ENCODE results near the gene ABCA1.

Gene ABCA1

DNA sequence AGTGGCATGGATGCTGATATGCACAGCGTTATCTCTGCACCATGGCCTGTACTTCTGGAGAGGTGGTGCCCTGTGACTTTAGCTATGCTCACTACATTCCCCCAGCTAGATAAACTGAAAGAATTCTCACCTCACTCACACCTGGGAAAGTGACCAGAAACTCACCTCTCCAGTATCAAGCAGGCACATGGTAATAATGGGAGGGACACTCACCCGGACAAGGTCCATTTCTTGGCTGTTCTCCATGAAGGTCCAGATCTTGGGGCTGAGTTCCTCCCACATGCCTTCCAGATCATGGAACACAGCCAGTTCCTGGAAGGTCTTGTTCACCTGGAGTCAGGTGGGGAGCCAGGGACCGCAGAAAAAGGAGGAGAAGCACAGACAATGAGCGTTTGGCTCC, 91.2 kb downstream of the ABCA1 start:
- no peak for DNase-seq

DNA sequence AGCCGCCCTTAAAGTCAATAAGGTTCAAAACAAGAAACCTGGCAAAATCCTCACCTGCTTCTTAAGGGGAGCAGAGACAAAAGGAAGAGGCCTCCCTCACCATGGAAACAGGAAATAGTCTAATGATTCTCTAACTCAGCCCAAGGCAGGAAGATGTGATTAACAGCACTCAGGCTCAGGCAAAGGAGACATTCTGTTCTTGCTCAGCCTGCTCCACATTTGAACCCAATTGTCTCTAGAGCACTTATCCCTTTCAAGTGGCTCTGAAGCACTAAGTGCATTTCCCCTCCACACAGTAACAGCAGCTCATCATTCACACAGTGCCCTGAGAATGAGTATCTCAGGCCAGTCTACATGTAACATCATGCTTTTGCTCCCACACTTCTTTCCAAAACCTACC, 91.7 kb downstream of the ABCA1 start:
- DNase-seq = no peak

GRCh38 chr9:104835161-104835560, 92.8 kb downstream of the ABCA1 start:
- no peak for DNase-seq

GRCh38 chr9:104833696-104834095, 94.3 kb downstream of the ABCA1 start:
- no peak for DNase-seq

DNA sequence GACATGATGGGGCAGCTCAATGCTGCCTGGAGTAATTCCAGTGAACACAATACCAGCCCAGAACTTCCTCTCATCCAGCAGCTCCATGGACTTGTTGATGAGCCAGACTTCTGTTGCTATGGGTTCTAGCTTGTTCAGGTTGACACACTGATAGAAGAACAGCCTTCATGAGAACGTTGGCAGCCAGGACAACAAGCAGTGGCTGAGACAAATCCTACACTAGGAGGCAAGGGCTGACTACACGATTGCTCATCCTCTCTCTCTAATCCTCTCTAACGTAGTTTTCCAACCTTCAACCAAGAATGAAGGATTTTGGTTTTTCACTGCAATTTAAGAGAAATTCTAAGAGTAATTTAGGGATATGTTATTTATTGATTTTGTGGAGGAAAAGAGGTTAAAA, 96.3 kb downstream of the ABCA1 start:
- no peak for DNase-seq

DNA sequence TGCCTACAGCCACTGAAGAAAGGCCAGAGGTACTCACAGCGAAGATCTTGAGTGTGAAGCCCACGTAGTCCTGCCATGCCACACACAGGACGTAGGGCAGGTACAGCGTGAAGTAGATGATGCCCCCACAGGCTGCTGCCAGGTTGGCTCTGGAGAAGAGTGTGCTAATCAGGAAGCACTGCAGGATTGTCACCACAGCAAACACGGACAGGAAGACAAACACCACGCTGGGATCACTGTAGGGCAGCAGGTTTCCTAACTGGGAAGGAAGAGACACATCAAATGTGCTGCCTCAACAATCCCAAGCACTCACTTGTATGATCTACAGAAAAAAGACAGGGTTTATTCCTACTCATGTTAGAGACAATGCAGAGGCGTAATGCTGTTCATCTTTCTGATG, 101.0 kb downstream of the ABCA1 start:
- no peak for DNase-seq

DNA sequence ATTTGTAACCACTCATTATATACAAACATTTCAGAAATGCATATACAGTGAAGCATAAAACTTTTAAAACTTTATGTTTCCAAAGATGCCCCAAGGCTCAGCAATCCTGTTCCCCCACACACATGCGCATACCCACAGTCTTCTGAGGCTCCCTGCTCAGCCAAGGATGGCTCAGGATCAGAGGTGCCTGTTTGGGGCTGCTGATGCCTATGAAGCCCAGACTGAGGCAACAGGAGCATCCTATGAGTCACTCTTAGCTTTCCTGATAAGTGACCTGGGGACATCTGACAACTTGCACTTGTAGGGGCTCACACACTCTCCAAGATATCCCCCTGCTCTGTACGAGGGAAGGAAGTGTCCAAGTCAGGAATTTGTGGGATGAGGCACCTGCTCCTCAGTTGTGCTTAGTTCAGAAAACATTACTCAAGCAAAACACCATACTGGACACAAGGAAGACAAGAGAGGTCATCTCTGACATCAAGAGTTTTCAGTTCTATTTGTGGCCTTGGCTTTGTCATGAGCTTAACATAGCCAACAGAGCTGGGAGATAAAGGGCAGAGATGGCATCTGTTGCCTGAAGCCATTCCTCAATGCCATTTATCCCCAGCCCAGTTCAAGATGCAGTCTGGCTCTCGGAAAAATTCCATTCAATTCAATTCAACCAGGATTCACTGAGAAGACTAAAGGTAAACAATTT, 101.7 kb downstream of the ABCA1 start:
- no peak for DNase-seq

GRCh38 chr9:104820336-104820735, 107.6 kb downstream of the ABCA1 start:
- no peak for DNase-seq

DNA sequence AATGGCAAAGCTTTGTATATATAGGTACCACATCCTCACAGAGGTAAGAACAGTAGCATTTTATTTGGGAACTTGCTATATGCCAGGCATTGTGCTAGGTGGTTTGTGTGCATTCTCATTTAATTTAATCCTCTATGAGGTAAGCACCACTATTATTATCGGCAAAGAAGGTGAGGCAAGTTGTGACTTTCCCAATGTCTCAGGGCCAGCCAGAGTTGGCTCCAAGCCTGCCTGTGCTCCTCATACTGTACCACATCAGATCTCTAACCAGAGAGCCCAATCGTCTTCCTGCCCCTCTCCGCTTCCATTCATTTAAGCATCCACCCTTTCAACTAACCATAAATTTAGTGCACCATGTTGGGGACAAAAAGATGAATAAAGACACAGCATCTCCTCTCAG, 108.9 kb downstream of the ABCA1 start:
- no peak for DNase-seq

- DNase-seq = no peak
Measured at GRCh38 chr9:104817437-104817836, 110.5 kb downstream of the ABCA1 start.

GRCh38 chr9:104815851-104816565, 111.9 kb downstream of the ABCA1 start:
- no peak for DNase-seq

GRCh38 chr9:104810421-104811339, 117.3 kb downstream of the ABCA1 start:
- no peak for DNase-seq

GRCh38 chr9:104808035-104808614, 119.8 kb downstream of the ABCA1 start:
- DNase-seq = no peak

GRCh38 chr9:104805441-104805840, 122.5 kb downstream of the ABCA1 start:
- DNase-seq = no peak

DNA sequence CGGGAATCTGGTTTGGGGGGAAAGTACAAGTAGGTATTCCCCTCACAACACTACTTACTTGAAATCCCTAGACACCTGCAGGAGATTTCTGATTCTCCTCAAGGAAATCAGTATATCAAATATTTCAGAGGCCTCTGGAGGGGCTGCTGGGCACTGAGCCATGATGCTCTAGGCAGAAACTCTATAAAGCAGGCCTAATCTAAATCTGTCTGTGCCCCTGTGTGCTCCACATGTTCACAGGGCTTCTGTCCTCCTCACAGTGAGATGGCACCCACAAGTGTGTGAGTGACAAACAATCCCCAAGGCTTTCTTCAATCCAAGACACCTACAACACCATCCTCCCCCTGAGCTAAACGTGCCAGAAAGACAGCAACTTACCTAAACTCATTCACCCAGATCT, 125.0 kb downstream of the ABCA1 start:
- no peak for DNase-seq

GRCh38 chr9:104802110-104802509, 125.8 kb downstream of the ABCA1 start:
- no peak for DNase-seq

- no peak for DNase-seq
Measured at GRCh38 chr9:104800068-104800785, 127.7 kb downstream of the ABCA1 start.

DNA sequence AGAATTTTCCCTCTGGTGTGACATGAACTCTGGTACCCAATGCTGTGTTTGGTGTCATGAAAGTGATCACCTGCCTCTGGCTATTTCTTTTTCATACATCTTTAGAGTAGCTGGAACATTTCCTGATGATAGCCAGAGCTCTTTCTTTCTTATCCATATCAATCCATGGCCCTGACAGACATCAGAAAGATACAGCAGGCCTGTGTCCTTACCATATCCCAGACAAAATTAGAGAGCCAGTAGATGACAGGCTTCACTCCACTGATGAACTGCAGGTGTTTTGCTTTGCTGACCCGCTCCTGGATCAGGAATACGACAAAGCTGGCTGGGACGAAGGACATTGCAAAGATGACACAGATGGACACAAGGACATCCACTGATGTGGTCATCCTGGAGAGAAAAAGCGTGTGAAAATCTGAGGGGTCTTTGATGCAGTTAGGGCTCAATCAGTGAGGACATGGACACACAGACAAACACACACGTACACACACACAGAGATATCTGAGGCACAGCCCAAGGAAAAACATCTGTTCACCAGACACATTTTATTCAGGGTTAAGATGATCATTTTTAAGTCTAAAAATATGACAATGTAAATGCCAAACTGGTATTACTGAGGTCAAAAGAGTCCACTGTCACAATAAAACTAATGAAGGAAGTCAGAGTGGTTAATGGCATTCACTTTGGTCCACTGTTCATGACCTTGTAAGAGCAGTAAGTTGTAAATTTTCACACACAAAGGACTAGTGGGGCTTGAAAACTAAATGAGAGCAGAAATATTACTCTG, 129.6 kb downstream of the ABCA1 start:
- DNase-seq = no peak

DNA sequence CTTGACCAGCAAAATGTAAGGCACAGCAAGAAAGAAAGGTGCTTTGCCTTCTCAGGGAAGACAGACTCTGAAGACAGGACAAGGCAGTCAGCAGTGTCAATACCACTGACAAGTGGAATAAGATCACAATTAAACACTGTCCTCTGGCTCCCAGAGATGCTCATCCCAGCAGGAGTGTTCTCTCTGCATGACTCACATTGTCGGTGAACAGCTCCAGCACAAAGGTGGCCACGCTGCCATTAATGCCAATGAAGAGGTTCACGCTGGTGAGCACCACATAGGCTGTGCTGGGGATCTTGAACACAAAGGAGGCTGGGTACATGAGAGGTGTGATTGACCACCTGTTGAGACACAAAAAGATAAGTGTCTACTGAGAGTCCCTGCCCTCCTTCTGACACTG, 132.1 kb downstream of the ABCA1 start:
- no peak for DNase-seq

DNA sequence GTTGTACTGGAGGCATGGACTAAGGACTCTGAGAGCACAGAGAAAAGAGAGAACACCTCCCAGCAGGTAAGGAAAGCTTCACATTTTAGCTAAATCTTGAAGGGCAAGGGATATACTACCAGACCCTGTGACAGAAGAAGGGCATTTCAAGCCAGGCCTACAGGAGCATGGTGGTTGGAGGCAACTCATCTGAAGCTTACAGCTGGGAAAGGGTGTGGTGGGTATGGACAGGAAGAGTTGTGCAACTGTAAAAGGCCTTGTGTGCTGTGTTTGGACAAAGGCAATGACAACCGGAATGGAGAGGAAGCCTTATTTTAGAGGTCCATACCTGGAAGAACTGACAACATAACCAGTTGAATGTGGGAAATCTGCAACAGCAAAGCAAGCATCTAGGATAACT, 132.9 kb downstream of the ABCA1 start:
- DNase-seq = no peak

GRCh38 chr9:104794070-104794469, 133.9 kb downstream of the ABCA1 start:
- DNase-seq = no peak

GRCh38 chr9:104788251-104788650, 139.7 kb downstream of the ABCA1 start:
- DNase-seq = no peak

All from activated effector memory CD4-positive, alpha-beta T cell treated with Interleukin-2 at 50 U/mL for 16 hours (primary cell).